Mesothelial cell of epicardium (in vitro differentiated cells): ENCODE results near the gene MASP2. TPM values are rescaled to one million over a fixed set of nuclear protein-coding genes. Genes with fewer than 3 reads are reported as not detected.

Experiments used
- DNase-seq, 2 experiments: peaks; one replicate each; pipeline ENCODE4 v3.0.0; 2021; ENCODE audit warnings: low spot score in 2 of 2; ENCODE audit not compliant: unreplicated experiment in 2 of 2
- H3K27ac Mint-ChIP-seq: 2 replicates; pipeline ENCODE4 v1.8.0; 2021; ENCODE audit warnings: mixed read lengths
- H3K27me3 Mint-ChIP-seq: 2 replicates; pipeline ENCODE4 v1.8.0; 2021; ENCODE audit warnings: low read depth, mixed read lengths
- H3K36me3 Mint-ChIP-seq: 2 replicates; pipeline ENCODE4 v1.8.0; 2021; ENCODE audit warnings: mixed read lengths
- H3K4me1 Mint-ChIP-seq: 2 replicates; pipeline ENCODE4 v1.8.0; 2021; ENCODE audit warnings: mixed read lengths
- H3K4me3 Mint-ChIP-seq: 2 replicates; pipeline ENCODE4 v1.8.0; 2021; ENCODE audit warnings: mild to moderate bottlenecking, moderate library complexity, mixed read lengths
- H3K9me3 Mint-ChIP-seq: 2 replicates; pipeline ENCODE4 v1.8.0; 2021; ENCODE audit warnings: mixed read lengths
- CTCF ChIP-seq: fragments of 200-600 bp; sonication (generic); IDR thresholded peaks from one replicate; pipeline ENCODE4 v1.5.0; 2021; ENCODE audit warnings: antibody characterized with exemption; ENCODE audit not compliant: unreplicated experiment
- total RNA-seq: library from RNA; stranded (reverse); gene quantifications from 3 replicates; pipeline ENCODE4 v1.2.1, GENCODE V29; 2021

The MASP2 gene
- total RNA-seq, 1 donor from 2014 or later: 0.20 TPM

GRCh38 chr1:10987840-10988417 lies 59.1 kb downstream of the MASP2 start:
- DNase-seq: no peak
- no peak for TF ChIP-seq CTCF
- no peaks in the 10 kb centered on the region for H3K4me1 Mint-ChIP-seq
- H3K9me3 Mint-ChIP-seq: no peaks in the 10 kb centered on the region
- no peak overlapping the region for H3K4me3 Mint-ChIP-seq
- no peak overlapping the region for H3K27ac Mint-ChIP-seq
- H3K36me3 Mint-ChIP-seq: no peaks in the 10 kb centered on the region
- peaks cover 25% of the 10 kb centered on the region for H3K27me3 Mint-ChIP-seq

- no peaks in the 10 kb centered on the region for H3K9me3 Mint-ChIP-seq
- no peak overlapping the region for H3K4me3 Mint-ChIP-seq
- DNase-seq: no peak
- H3K27me3 Mint-ChIP-seq: peaks cover 32% of the 10 kb centered on the region
- no peaks in the 10 kb centered on the region for H3K4me1 Mint-ChIP-seq
- no peak overlapping the region for H3K27ac Mint-ChIP-seq
- TF ChIP-seq CTCF: no peak
- no peaks in the 10 kb centered on the region for H3K36me3 Mint-ChIP-seq
These were observed 60.5 kb downstream of the MASP2 start for GRCh38 chr1:10986525-10986890.

- Mint-ChIP-seq H3K4me1 (peaks cover 4% of the 10 kb centered on the region), H3K9me3 (no peaks in the 10 kb centered on the region), H3K27me3 (peaks cover 50% of the 10 kb centered on the region), H3K4me3 (no peak overlapping the region), H3K27ac (no peak overlapping the region), H3K36me3 (no peaks in the 10 kb centered on the region)
- no peak for TF ChIP-seq CTCF
- no peak for DNase-seq
These were observed 66.0 kb downstream of the MASP2 start for GRCh38 chr1:10980841-10981727.

GRCh38 chr1:10980094-10980577 lies 66.9 kb downstream of the MASP2 start:
- Mint-ChIP-seq H3K4me3 (peak overlapping the region; percentile 22), H3K27me3 (peaks cover 50% of the 10 kb centered on the region), H3K9me3 (no peaks in the 10 kb centered on the region), H3K36me3 (no peaks in the 10 kb centered on the region), H3K4me1 (peaks cover 9% of the 10 kb centered on the region), H3K27ac (no peak overlapping the region)
- no peak for TF ChIP-seq CTCF
- peak in 1 of 2 experiments; percentile 59 for DNase-seq

GRCh38 chr1:10979483-10979920 lies 67.5 kb downstream of the MASP2 start:
- Mint-ChIP-seq H3K27ac (no peak overlapping the region), H3K9me3 (no peaks in the 10 kb centered on the region), H3K4me3 (no peak overlapping the region), H3K36me3 (no peaks in the 10 kb centered on the region), H3K4me1 (peaks cover 9% of the 10 kb centered on the region), H3K27me3 (peaks cover 48% of the 10 kb centered on the region)
- no peak for DNase-seq
- no peak for TF ChIP-seq CTCF
